AG10803 (cell line): Measurements from ENCODE around the gene MAEA.

ENCODE experiments used
- DNase-seq: peaks from one replicate; pipeline ENCODE4 v3.0.0; 2010; ENCODE audit warnings: low read depth
- H3K4me3 ChIP-seq: 2 replicates; pipeline ENCODE4 v1.5.1; 2011; ENCODE audit warnings: mild to moderate bottlenecking, low read length, control low read depth
- CTCF ChIP-seq: conservative IDR thresholded peaks from 2 replicates; pipeline ENCODE4 v1.5.1; 2011; ENCODE audit warnings: mild to moderate bottlenecking, low read length, control low read depth, inconsistent platforms

Gene MAEA

GRCh38 chr4:1385373-1386340 lies 96.0 kb downstream of the MAEA start:
- no peak overlapping the region for H3K4me3 ChIP-seq
- TF ChIP-seq CTCF: no peak
- no peak for DNase-seq
